GM21390 (cell line): ENCODE results near the gene AP1B1.

Experiments used
- ATAC-seq: cut with Tn5 transposase; IDR thresholded peaks from one replicate; pipeline ENCODE4 v1.9.1; 2021; ENCODE audit not compliant: unreplicated experiment

The AP1B1 gene

DNA sequence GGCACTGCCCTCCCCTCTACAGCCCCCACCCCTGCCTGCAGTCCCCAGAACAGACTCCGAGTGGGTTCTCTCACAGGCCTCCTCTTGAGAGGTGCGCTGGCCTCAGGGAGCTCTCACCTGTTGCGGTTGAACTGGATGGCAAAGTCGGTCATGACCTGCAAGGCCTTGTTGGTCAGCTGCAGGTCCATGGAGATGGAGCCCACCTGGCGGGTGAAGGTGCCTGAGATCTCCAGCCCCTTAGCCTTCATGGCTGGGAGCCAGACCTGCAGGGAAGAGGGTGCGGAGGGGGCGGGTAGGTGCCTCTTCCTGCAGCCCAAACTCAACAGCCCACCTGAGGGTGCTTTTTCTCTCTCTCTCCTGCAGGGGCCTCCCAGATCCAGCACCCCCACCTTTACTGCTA lies 54.2 kb downstream of the AP1B1 start:
- ATAC-seq, result no peak

DNA sequence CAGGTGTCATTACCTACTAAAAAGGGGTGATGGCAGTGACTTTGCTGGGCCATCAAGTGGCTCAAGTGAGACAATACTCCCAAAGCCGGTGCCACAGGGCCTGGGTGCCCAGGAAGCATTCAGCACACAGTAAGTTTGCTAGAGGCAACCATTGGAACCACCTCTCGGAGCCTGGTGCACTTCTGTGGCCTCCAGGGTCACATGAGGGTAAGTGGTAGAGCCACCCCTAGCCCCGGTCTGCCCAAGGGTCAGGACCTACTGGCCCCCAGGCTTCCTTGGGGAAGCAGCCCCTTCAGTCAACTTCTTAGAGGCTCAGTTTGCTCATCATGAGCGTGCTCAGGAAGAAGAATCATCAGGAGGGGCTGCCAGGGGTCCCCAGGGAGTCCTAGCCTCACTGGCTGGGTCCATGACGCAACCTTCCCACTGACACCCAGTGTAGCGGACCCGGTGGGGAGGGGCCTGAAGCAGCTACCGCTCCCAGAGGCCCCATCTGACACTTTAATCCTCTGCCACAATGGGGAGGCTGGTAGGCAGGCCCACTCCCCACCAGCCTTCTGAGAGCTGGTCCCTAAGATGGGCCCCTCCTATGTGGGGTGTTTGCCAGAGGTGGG lies 55.4 kb downstream of the AP1B1 start:
- ATAC-seq, result no peak

- ATAC-seq, result no peak
Observed at GRCh38 chr22:29331658-29332300, 56.6 kb downstream of the AP1B1 start.

DNA sequence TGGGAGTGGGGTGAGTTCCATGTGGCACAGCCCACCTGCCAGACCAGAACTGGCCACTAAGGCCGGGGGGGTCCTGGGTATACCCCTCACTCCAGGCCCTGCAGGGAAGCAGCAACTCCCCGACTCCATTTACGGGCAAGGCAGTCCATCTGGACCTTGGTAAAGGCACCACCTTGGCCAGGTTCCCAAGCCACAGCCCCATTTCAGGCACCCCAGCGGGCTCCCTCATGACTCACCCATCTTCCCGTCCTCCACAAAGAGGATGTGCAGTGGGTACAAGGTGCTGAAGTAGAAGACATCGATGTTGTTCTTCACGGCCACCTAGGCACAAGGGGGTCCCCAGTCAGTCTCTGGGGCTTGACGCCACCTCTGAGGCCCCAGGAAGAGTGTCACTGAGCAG lies 57.2 kb downstream of the AP1B1 start:
- no peak for ATAC-seq

DNA sequence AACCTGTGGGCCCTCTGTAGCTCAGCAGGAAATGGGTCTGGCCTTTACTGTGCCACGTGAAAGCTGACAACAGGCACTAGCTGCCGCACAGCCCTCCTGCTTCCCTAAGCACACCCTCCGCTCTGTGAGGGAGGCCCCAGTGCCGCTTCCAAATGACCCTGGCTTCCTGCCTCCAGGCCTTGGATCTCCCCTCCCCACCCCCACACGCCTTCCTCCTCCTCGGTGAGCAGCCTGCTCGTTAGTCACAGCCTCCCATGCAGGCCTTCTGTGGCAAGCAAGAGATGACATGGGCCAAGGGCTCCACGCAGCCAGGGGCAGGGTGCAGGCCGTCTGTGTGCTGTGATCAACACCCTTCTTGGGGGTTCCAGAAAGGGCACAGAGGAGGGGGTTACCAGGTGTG lies 57.6 kb downstream of the AP1B1 start:
- no peak for ATAC-seq

GRCh38 chr22:29330291-29330690 lies 58.1 kb downstream of the AP1B1 start:
- no peak for ATAC-seq

GRCh38 chr22:29329581-29329980 lies 58.8 kb downstream of the AP1B1 start:
- ATAC-seq, result no peak

- ATAC-seq, result no peak
Observed at GRCh38 chr22:29328566-29329500, 59.5 kb downstream of the AP1B1 start.

DNA sequence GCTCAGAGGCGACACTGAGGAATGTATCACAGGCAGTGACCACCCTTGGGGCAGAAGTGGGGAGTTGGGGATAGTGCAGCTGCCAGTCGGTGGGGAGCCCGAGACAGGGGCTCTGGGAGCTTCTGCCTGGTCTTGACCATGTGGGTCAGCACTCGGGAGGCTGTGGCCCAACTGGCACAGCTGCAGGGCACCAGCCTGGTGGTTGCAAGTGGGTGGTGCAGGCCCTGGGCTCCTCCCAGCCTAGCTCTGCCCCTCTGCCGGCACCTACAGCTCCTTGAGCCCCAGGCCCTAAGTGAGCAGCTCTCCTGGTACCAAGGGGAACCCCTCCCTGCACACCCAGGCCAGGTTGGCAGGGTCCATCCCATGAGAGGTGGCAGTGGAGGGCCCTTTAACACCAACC lies 60.3 kb downstream of the AP1B1 start:
- ATAC-seq, result no peak

DNA sequence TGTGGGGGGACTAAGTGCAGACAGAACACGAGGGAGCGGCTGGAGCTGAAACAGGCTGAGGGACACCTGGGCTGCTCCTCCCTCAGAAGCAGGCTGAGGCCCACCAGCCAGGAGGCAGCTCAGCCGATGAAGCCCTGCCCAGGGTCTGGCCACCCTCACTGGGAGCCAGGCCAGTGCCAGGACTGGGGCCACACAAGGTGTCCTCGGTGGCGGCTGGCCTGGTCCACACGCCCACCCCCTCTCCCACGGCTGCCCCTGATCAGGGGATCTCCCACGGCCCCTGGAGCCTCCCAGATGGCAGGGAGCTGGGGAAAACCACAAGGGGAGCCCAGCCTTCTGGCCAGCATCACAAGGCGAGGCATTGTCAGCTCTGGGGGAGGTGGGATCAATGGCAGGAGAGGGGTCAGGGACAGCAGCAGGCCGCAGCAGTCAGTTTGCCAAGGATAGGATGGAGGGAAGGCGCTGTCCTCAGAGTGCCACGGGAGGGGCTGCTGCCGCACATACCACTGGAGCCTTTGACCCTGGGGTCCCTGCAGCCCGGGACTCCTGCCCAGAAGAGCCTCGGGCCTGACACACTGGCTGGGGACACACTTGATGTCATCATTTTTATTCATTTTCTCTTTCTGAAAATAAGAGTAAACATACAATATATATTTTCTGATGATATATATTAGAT lies 61.1 kb downstream of the AP1B1 start:
- ATAC-seq, result no peak

DNA sequence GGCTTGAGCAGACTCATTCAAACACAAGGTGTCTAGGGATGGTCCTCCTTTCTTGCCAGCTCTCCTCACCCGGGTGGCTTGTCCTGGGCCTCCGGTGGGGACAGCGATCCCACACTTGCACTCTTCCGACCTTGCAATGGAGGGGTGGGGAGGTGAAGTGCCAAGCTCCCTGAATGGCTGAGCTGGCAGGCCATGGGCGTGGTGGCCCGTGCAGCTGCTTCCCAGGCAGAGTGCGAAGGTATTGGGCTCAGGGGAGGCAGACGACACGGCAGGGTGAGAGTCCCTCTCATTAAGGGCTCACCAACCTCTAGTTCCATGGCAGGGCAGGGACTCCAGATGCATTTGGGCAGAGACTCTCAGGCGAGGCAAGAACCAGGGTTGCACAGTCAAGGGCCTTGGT lies 61.9 kb downstream of the AP1B1 start:
- ATAC-seq, result no peak

DNA sequence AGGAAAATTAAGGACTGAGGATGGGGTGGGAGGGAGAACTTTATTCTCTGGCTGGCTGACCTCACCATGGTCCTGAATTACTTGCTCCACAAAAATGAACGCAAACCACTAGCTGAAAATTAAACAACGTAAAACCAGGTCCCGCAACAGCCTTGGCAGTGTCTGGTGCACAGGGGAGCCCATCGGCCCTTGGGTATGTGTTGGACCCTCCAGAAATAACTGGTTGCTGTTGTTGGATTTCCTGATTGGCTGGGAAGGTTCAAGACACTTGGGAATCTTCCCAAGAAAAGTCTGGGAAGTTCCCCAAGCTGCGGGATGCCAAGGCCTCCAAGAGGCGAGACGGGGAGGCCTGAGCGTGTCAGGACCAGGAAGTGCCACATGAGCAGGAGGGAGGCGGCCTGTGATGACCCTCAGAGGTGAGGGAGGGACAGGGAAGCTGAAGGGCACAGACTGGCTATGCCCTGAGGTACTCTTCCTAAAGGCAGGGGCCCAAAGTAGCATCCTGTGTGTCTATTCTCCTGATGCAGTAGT lies 62.5 kb downstream of the AP1B1 start:
- no peak for ATAC-seq

DNA sequence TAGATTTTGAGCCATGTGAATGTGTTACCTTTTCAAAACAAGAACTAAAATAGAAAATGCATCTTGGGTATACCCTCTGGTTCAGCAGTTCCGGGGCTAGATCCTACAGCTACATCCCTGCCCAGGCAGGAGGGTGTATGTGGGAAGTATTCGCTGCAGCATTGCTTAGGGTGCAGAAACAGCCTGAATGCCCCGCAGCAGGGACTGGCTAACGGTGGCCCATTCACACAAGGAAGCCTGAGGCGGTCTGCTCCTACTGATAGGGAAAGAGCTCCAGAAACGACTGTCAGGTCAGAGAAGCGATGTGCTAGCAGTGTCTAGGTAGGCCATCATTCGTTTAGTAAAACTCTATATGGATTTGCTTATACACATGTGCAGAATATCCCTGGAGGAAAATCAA lies 63.0 kb downstream of the AP1B1 start:
- no peak for ATAC-seq

DNA sequence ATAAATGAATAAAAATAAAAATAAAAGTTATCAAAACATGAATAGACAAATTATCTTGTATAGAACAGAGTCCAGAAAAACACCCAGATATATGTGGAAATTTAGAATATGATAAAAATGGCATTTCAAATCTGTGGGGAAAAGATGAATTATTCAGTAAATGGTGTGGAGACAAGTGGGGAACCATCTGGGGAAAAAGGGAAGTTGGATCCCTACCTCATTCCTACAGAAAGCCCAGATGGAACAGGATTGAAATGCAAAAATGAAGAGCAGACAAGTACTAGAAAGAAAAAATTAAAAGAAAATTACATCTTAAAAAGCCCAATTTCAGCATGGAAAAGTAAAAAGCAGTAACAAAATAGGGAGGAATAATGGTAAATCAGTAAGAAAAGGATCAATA lies 64.7 kb downstream of the AP1B1 start:
- ATAC-seq, result no peak

GRCh38 chr22:29320546-29320945 lies 67.8 kb downstream of the AP1B1 start:
- ATAC-seq, result no peak

- ATAC-seq, result no peak
Observed at GRCh38 chr22:29319072-29319471, 69.3 kb downstream of the AP1B1 start.

GRCh38 chr22:29317827-29318454 lies 70.4 kb downstream of the AP1B1 start:
- no peak for ATAC-seq

GRCh38 chr22:29316141-29316828 lies 72.1 kb downstream of the AP1B1 start:
- ATAC-seq, result no peak

DNA sequence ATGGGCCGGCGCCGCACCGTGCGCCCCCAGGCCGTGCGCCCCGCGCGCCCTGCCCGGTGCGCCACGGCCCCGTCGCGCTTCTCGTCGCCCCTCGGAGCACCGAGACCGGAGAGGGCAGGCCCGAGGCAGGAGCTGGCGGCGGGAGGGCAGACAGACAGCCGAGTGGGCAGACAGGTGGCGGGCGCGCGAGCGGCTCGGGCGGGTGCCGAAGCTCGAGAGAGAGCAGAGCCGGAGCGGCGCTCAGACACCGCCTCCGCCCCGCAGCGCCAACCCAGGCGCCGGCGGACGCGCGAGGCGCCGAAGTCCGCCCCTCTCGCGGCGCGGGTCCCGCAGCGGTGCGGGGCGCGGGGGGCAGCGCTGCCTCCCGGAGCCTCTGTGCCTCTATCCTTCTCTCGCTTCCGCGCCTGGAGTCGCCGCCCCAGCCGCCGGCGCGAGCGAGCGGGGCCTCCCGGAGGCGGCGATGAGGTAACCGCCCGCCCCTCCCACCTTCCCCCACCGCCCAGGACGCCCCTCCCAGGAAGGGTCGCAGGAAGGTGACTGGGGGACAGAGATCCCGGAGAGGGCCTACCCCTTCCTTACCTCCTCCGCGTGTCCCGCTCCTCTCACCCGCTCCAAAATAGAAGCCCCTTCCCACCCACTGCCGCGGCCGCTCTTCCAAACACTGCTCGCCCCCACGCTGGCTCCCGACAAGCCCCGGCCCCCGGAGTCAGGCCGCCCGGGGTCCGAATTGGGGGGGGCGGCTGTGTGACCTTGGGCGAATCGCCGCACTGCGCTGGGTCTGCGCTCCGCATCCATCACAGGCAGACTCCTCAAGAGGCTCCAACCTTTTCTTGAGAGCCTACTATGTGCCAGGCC lies 72.9 kb downstream of the AP1B1 start, which contains the start of gene RASL10A:
TSS of gene RASL10A (minus strand) at position 412 of the 855 bp plus-strand sequence. CDS start 451 bp downstream, outside the sequence.
- no peak for ATAC-seq
